Gastroesophageal sphincter (tissue), 3 donors: ENCODE data around the gene TTC3.

Source experiments
- CTCF ChIP-seq, 4 experiments: fragments of 200-600 bp in 2 of 4; fragments of 450-650 bp in 2 of 4; sonication (generic) in 1 of 4; IDR thresholded peaks; one replicate each; pipeline ENCODE4 v1.5.1; 2017 to 2019; ENCODE audit warnings: antibody characterized with exemption in 4 of 4, mild to moderate bottlenecking in 2 of 4, moderate library complexity in 2 of 4
- EP300 ChIP-seq: sonication (generic); formaldehyde crosslinking; IDR thresholded peaks from one replicate; pipeline ENCODE4 v1.6.1; 2017; ENCODE audit warnings: antibody characterized with exemption, mild to moderate bottlenecking
- POLR2A ChIP-seq, 2 donors: fragments of 450-650 bp; IDR thresholded peaks; one replicate each; pipeline ENCODE4 v1.6.1; 2017; ENCODE audit warnings: antibody characterized with exemption in 2 of 2, mild to moderate bottlenecking in 2 of 2, moderate library complexity in 1 of 2
- POLR2AphosphoS5 ChIP-seq: sonication (generic); formaldehyde crosslinking; IDR thresholded peaks from one replicate; pipeline ENCODE4 v1.6.1; 2017; ENCODE audit warnings: antibody characterized with exemption

- TF ChIP-seq CTCF (IDR thresholded peaks at IDR 0.05) (no peak), POLR2A (IDR thresholded peaks at IDR 0.05) (no peak), POLR2AphosphoS5 (no peak), EP300 (no peak)
Measured at GRCh38 chr21:37076087-37076850, 3.2 kb downstream of the TTC3 start.
